HL-60/S4 treated with phorbol 12-myristate 13-acetate at 8.2 ng/mL for 4 days and 3 days (cell line): ENCODE results near the gene ZNF382.

Experiments
- in situ Hi-C: fragments of 300-500 bp; cut with MboI; formaldehyde crosslinking; loops from 2 replicates; pipeline ENCODE4 v1.15.0; 2022; ENCODE audit warnings: low sequenced_read_pairs

Gene ZNF382

GRCh38 chr19:36674201-36674600 is 69.1 kb downstream of the ZNF382 start:
- in situ Hi-C loops = no loop called here

- in situ Hi-C loops = no loop called here
These were observed 74.3 kb downstream of the ZNF382 start for GRCh38 chr19:36679455-36679854.
